Adrenal gland (tissue), 12 donors: ENCODE results near the gene H2BK1. TPM values are rescaled to one million over a fixed set of nuclear protein-coding genes. Genes with fewer than 3 reads are reported as not detected.
A peak's percentile ranks its signal among the peaks of the same experiment; 100 is the strongest.

Source experiments
- DNase-seq, 7 donors: peaks; one replicate each; pipeline ENCODE4 v3.0.0-alpha.2; 2019 to 2020
- H3K27ac ChIP-seq, 5 donors: fragments of 200-600 bp; sonication (generic) in 4 of 5; 1 replicate in 3 of 5; 2 replicates in 2 of 5; pipeline versions ENCODE4 v1.5.1 to v1.8.0; 2016 to 2020; ENCODE audit warnings: mild to moderate bottlenecking in 1 of 5
- H3K27me3 ChIP-seq: fragments of 200-600 bp; 2 replicates; pipeline ENCODE4 v1.8.0; 2021
- H3K36me3 ChIP-seq, 2 donors: fragments of 200-600 bp; replicated peaks in 1 of 2; 1 replicate in 1 of 2; 2 replicates in 1 of 2; pipeline versions ENCODE4 v1.5.1 to v1.8.0; 2018 to 2022
- H3K4me1 ChIP-seq, 2 donors: fragments of 200-600 bp; replicated peaks in 1 of 2; 1 replicate in 1 of 2; 2 replicates in 1 of 2; pipeline versions ENCODE4 v1.5.1 to v1.8.0; 2018 to 2021
- H3K4me3 ChIP-seq, 4 donors: fragments of 200-600 bp; sonication (generic) in 3 of 4; one replicate each; pipeline ENCODE4 v1.5.1; 2016 to 2018
- H3K9me3 ChIP-seq, 3 donors: fragments of 200-600 bp; sonication (generic) in 1 of 3; replicated peaks in 1 of 3; 1 replicate in 2 of 3; 2 replicates in 1 of 3; pipeline versions ENCODE4 v1.5.1 to v1.8.0; 2016 to 2021
- CTCF ChIP-seq, 6 experiments: fragments of 450-650 bp in 4 of 6; fragments of 200-600 bp in 2 of 6; sonication (generic) in 1 of 6; IDR thresholded peaks; 1 replicate in 5 of 6; 2 replicates in 1 of 6; pipeline versions ENCODE4 v1.5.1 to v1.8.0; 2016 to 2021; ENCODE audit warnings: antibody characterized with exemption in 6 of 6, mild to moderate bottlenecking in 2 of 6, moderate library complexity in 1 of 6
- POLR2A ChIP-seq, 2 donors: fragments of 450-650 bp; IDR thresholded peaks; one replicate each; pipeline ENCODE4 v1.6.1; 2017; ENCODE audit warnings: antibody characterized with exemption in 2 of 2, mild to moderate bottlenecking in 2 of 2, moderate library complexity in 1 of 2
- WGBS, 4 donors: extraction: QIAGEN DNeasy Blood & Tissue Kit in 2 of 4; methylation state at CpG; one replicate each; pipeline versions ENCODE4 v1.1.5 to v1.1.7; 2013 to 2017; 5-methylcytosine and 5-hydroxymethylcytosine counted together
- intact Hi-C, 2 donors: fragments of 100-400 bp; cut with DNase I; formaldehyde crosslinking; loops; one replicate each; pipeline versions ENCODE4 v1.14.1 to v1.15.0; 2022 to 2023
- polyA plus RNA-seq, 3 donors: library from polyadenylated mRNA; stranded (reverse); fragments of 200-250 nt in 2 of 3; fragments of 350-450 nt in 1 of 3; fragmentation: Illumina TruSeq in 1 of 3; extraction: RNeasy Lipid Tissue Mini Kit (QIAGEN cat#74804) in 1 of 3; gene quantifications; one replicate each; pipeline ENCODE4 v1.2.3, GENCODE V29; 2013 to 2014
- total RNA-seq, 9 donors: library from RNA; depleted of rRNA in 4 of 9; stranded (reverse); fragments of >200 nt in 4 of 9; fragments of 120-200 nt in 1 of 9; fragmentation: NEBNext Ultra II Directional in 1 of 9; extraction: Animal tissue kit (Norgen Biotek cat#: 25700) in 1 of 9; gene quantifications; one replicate each; pipeline versions ENCODE4 v1.1.0 to v1.2.4, GENCODE V29; 2013 to 2023
- donor health status: healthy with polysubstance abuse.
- donor health status: Bipolar disorder and iron deficiency.
- donor health status: DM: yes; HTN: yes; CAD: no.
- donor health status: DM: no; HTN: no; CAD: no.
- donor health status: DM: no; HTN: no; CAD: no.
- donor health status: DM: yes; HTN: yes; CAD: no.

The H2BK1 gene
- total and polyA plus RNA-seq, 12 donors = not detected

GRCh38 chr7:151173386-151174245 lies 36.7 kb downstream of the H2BK1 start:
- TF ChIP-seq CTCF (IDR thresholded peaks at IDR 0.05) (no peak), POLR2A (IDR thresholded peaks at IDR 0.05) (no peak)
- H3K9me3 ChIP-seq = no peaks in the 10 kb centered on the region
- no peaks in the 10 kb centered on the region for H3K36me3 ChIP-seq
- intact Hi-C loops = loop anchor here (2.0 to 10.0 kb wide), 3 partner anchors 49 to 131 kb away; no protein-coding TSS in a partner anchor
- no peak overlapping the region for H3K27ac ChIP-seq
- peaks cover 17% of the 10 kb centered on the region for H3K27me3 ChIP-seq
- DNase-seq = no peak
- no peak overlapping the region for H3K4me3 ChIP-seq
- 79 to 88% (median 83%) methylated on average over 24 to 43 of the region's 43 CpGs for WGBS, 4 donors
- H3K4me1 ChIP-seq = no peaks in the 10 kb centered on the region

GRCh38 chr7:151172273-151173141 lies 37.8 kb downstream of the H2BK1 start:
- Histone ChIP-seq H3K4me3 (no peak overlapping the region), H3K27ac (no peak overlapping the region), H3K36me3 (no peaks in the 10 kb centered on the region), H3K27me3 (peaks cover 26% of the 10 kb centered on the region), H3K4me1 (peaks cover 0 to 6% of the 10 kb centered on the region in 2 donors), H3K9me3 (no peaks in the 10 kb centered on the region)
- peak; percentile 99 to 100 (median 100) for TF ChIP-seq CTCF (IDR thresholded peaks at IDR 0.05)
- TF ChIP-seq POLR2A (IDR thresholded peaks at IDR 0.05) = no peak
- DNase-seq = peak; percentile 62 to 88 (median 79)
- intact Hi-C loops = loop anchor here (2.0 to 10.0 kb wide), 3 partner anchors 48 to 132 kb away; no protein-coding TSS in a partner anchor
- 16 to 21% (median 20%) methylated on average over 33 to 42 of the region's 42 CpGs for WGBS, 4 donors

GRCh38 chr7:151168787-151169162 lies 41.5 kb downstream of the H2BK1 start:
- TF ChIP-seq CTCF (IDR thresholded peaks at IDR 0.05) (no peak), POLR2A (IDR thresholded peaks at IDR 0.05) (no peak)
- intact Hi-C loops = no loop called here
- Histone ChIP-seq H3K9me3 (no peaks in the 10 kb centered on the region), H3K27me3 (peaks cover 47% of the 10 kb centered on the region), H3K4me1 (peaks cover 8 to 13% of the 10 kb centered on the region in 2 donors), H3K4me3 (no peak overlapping the region), H3K27ac (no peak overlapping the region), H3K36me3 (no peaks in the 10 kb centered on the region)
- WGBS, 4 donors = 50 to 63% (median 56%) methylated on average over 10 of the region's 10 CpGs
- no peak for DNase-seq
